Endothelial cell of umbilical vein (primary cell): ENCODE results near the gene RASGEF1C. TPM values are rescaled to one million over a fixed set of nuclear protein-coding genes. Genes with fewer than 3 reads are reported as not detected.

Experiments used
- BruUV-seq: library from RNA; stranded (reverse); fragments of 400-500 nt; replicated peaks from 2 replicates; lab custom pipeline; 2021; lab: Mats Ljungman, UMichigan
- CTCF ChIA-PET: fragments of 300-600, 350-600 bp; sonication (Branson Sonifier 250); formaldehyde crosslinking; loops from one replicate; lab custom pipeline; 2021; ENCODE audit warnings: antibody characterized with exemption, inconsistent platforms; lab: Charles Lee
- POLR2A ChIA-PET: fragments of 300-600, 350-600 bp; sonication (Branson Sonifier 250); formaldehyde crosslinking; loops from one replicate; lab custom pipeline; 2021; ENCODE audit warnings: antibody characterized with exemption, inconsistent platforms; lab: Charles Lee
- DNase-seq: peaks from one replicate; pipeline ENCODE4 v3.0.0-alpha.2; 2011; ENCODE audit warnings: low read depth, low spot score
- FAIRE-seq: peaks from 2 replicates; lab custom pipeline; 2011; peaks lifted over from hg19 to GRCh38; lab: Jason Lieb, UNC
- H2AFZ ChIP-seq: 2 replicates; pipeline ENCODE4 v1.6.0; 2012; ENCODE audit warnings: low read depth, low read length, control low read depth, inconsistent platforms
- H3K27ac ChIP-seq: 2 replicates; pipeline ENCODE4 v1.5.1; 2011; ENCODE audit warnings: low read depth, mild to moderate bottlenecking, control low read depth, low read length, moderate library complexity; ENCODE audit not compliant: insufficient read depth
- H3K27me3 ChIP-seq, 2 experiments: 2 replicates each; pipeline versions ENCODE4 v1.6.0 to v1.6.1; 2011; ENCODE audit warnings: low read length in 2 of 2, mixed read lengths in 1 of 2; ENCODE audit not compliant: control insufficient read depth in 2 of 2, insufficient read depth in 2 of 2
- H3K36me3 ChIP-seq, 2 experiments: 2 replicates in 1 of 2; 3 replicates in 1 of 2; pipeline ENCODE4 v1.5.1; 2011; ENCODE audit warnings: low read length in 2 of 2, mild to moderate bottlenecking in 1 of 2, moderate library complexity in 1 of 2; ENCODE audit not compliant: control insufficient read depth in 2 of 2, insufficient read depth in 2 of 2; ENCODE audit errors: extremely low read depth in 1 of 2
- H3K4me1 ChIP-seq: 3 replicates; pipeline ENCODE4 v1.5.1; 2011; ENCODE audit warnings: mild to moderate bottlenecking, low read length; ENCODE audit not compliant: control insufficient read depth, insufficient read depth; ENCODE audit errors: extremely low read depth
- H3K4me2 ChIP-seq: 2 replicates; pipeline ENCODE4 v1.6.1; 2011; ENCODE audit warnings: low read length, control low read depth, mixed read lengths; ENCODE audit not compliant: insufficient read depth
- H3K4me3 ChIP-seq, 3 experiments: fragments of 200-600 bp in 1 of 3; sonication (generic), shearing (Covaris generic) in 1 of 3; replicated peaks in 1 of 3; 2 replicates each; pipeline ENCODE4 v1.5.1; 2011 to 2016; ENCODE audit warnings: control low read depth in 3 of 3, low read length in 3 of 3, mild to moderate bottlenecking in 2 of 3, inconsistent platforms in 1 of 3, low read depth in 1 of 3, moderate library complexity in 1 of 3; ENCODE audit not compliant: insufficient read depth in 1 of 3
- H3K79me2 ChIP-seq: 2 replicates; pipeline ENCODE4 v1.6.0; 2012; ENCODE audit warnings: low read length, inconsistent platforms; ENCODE audit not compliant: control insufficient read depth, insufficient read depth
- H3K9ac ChIP-seq: replicated peaks from 2 replicates; pipeline ENCODE3; 2011; ENCODE audit warnings: low read length, control low read depth; ENCODE audit not compliant: insufficient read depth; ENCODE audit errors: extremely low read depth
- H3K9me1 ChIP-seq: replicated peaks from 3 replicates; pipeline ENCODE4 v1.6.0; 2011; ENCODE audit warnings: mild to moderate bottlenecking, low read length; ENCODE audit not compliant: control insufficient read depth, insufficient read depth; ENCODE audit errors: extremely low read depth
- H3K9me3 ChIP-seq: replicated peaks from 2 replicates; pipeline ENCODE4 v1.5.1; 2012; ENCODE audit warnings: low read length, inconsistent platforms; ENCODE audit not compliant: control insufficient read depth, insufficient read depth
- H4K20me1 ChIP-seq: replicated peaks from 2 replicates; pipeline ENCODE3; 2011; ENCODE audit warnings: mild to moderate bottlenecking, low read length; ENCODE audit not compliant: control insufficient read depth, insufficient read depth; ENCODE audit errors: extremely low read depth
- EZH2 ChIP-seq: IDR thresholded peaks from 2 replicates; pipeline ENCODE4 v1.6.1; 2012; ENCODE audit warnings: borderline replicate concordance, low read depth, mild to moderate bottlenecking, moderate library complexity, low read length, inconsistent platforms; ENCODE audit not compliant: severe bottlenecking
- FOS ChIP-seq: IDR thresholded peaks from 2 replicates; pipeline ENCODE4 v1.6.1; 2011; ENCODE audit warnings: mild to moderate bottlenecking, low read length, moderate library complexity, borderline replicate concordance; ENCODE audit not compliant: insufficient read depth
- GATA2 ChIP-seq: IDR thresholded peaks from 2 replicates; pipeline ENCODE4 v1.7.0; 2011; ENCODE audit warnings: low read depth, mild to moderate bottlenecking, moderate library complexity, mixed read lengths, low read length; ENCODE audit not compliant: insufficient read length, insufficient read depth
- JUN ChIP-seq: IDR thresholded peaks from 2 replicates; pipeline ENCODE4 v1.6.1; 2011; ENCODE audit warnings: borderline replicate concordance, low read depth; ENCODE audit not compliant: insufficient read length, insufficient read depth
- MYC ChIP-seq: IDR thresholded peaks from one replicate; pipeline ENCODE4 v1.6.1; 2011; ENCODE audit warnings: mild to moderate bottlenecking, low read depth, low read length
- POLR2A ChIP-seq: IDR thresholded peaks from 2 replicates; pipeline ENCODE4 v1.6.1; 2012; ENCODE audit warnings: low read depth, mild to moderate bottlenecking, control low read depth, low read length
- POLR2AphosphoS5 ChIP-seq: IDR thresholded peaks from 2 replicates; pipeline ENCODE4 v1.6.1; 2012; ENCODE audit warnings: low read depth, mild to moderate bottlenecking, control low read depth, low read length, moderate library complexity; ENCODE audit not compliant: insufficient read depth
- dilution Hi-C: fragments of 300-500 bp; cut with MboI; formaldehyde crosslinking; loops from one replicate; pipeline ENCODE4 v1.15.0; 2019; ENCODE audit warnings: low sequenced_read_pairs; ENCODE audit not compliant: extremely low pct_ligation_motif_present
- intact Hi-C: fragments of 100-400 bp; cut with micrococcal nuclease; formaldehyde crosslinking; loops from one replicate; pipeline ENCODE4 v1.10.0; 2022
- polyA plus RNA-seq, 4 experiments: library from polyadenylated mRNA; depleted of rRNA in 3 of 4; stranded (reverse) in 3 of 4; unstranded in 1 of 4; fragments of >200 nt; gene quantifications; 2 replicates each; pipeline versions ENCODE4 v1.2.1 to v1.2.3, GENCODE V29; 2011 to 2012; ENCODE audit warnings: missing spikeins in 1 of 4
- total RNA-seq: library from RNA; stranded (reverse); gene quantifications from 2 replicates; pipeline ENCODE4 v1.2.3, GENCODE V29; 2021
- TF ChIP-seq, protein P1 (sequence below): IDR thresholded peaks from 2 replicates; pipeline ENCODE4 v1.6.1; 2011; ENCODE audit not compliant: insufficient read depth, insufficient read length
- TF ChIP-seq, protein P2 (sequence below), 2 donors: IDR thresholded peaks; 1 replicate in 1 of 2; 2 replicates in 1 of 2; pipeline ENCODE4 v1.5.1; 2011; ENCODE audit warnings: low read length in 2 of 2, mild to moderate bottlenecking in 2 of 2, moderate library complexity in 2 of 2, control low read depth in 1 of 2, inconsistent platforms in 1 of 2, low read depth in 1 of 2; ENCODE audit not compliant: insufficient read depth in 1 of 2; ENCODE audit errors: extremely low read depth in 1 of 2

Gene RASGEF1C
- total and polyA plus RNA-seq, 2 donors (not counting 3 experiments of a cell fraction or from before 2014, with no cell fraction given) = not detected

DNA sequence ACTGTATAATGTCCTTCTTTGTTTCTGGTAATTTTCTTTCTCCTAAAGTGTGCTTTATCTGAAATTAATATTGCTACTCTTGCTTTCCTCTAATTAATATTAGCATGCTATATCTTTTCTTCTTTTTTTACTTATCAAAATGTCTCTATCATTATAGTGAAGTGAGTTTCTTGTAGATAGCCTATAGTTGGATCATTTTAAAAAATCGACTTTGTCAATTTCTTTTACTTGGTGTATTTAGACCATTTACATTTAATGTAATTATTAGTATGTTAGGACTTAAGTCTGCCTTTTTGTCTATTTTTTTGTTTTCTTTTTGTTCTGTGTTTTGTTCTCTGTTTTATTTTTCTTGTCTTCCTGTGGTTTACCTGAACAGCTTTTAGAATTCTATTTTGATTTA is 102.0 kb downstream of the RASGEF1C start:
- Histone ChIP-seq H3K27ac (no peak overlapping the region), H3K4me1 (no peaks in the 10 kb centered on the region), H2AFZ (no peak overlapping the region), H4K20me1 (no peaks in the 10 kb centered on the region), H3K27me3 (no peaks in the 10 kb centered on the region), H3K9me3 (no peaks in the 10 kb centered on the region), H3K36me3 (no peaks in the 10 kb centered on the region), H3K4me2 (no peak overlapping the region), H3K9me1 (no peaks in the 10 kb centered on the region), H3K79me2 (no peaks in the 10 kb centered on the region), H3K4me3 (no peak overlapping the region), H3K9ac (no peak overlapping the region)
- dilution Hi-C loops = no loop called here
- FAIRE-seq (no peak), DNase-seq (no peak)
- TF ChIP-seq, protein P1, sequence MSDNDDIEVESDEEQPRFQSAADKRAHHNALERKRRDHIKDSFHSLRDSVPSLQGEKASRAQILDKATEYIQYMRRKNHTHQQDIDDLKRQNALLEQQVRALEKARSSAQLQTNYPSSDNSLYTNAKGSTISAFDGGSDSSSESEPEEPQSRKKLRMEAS = no peak
- BruUV-seq = no TSS peak
- intact Hi-C loops = no loop called here
- CTCF ChIA-PET = no interaction called here
- POLR2A ChIA-PET = no interaction called here

DNA sequence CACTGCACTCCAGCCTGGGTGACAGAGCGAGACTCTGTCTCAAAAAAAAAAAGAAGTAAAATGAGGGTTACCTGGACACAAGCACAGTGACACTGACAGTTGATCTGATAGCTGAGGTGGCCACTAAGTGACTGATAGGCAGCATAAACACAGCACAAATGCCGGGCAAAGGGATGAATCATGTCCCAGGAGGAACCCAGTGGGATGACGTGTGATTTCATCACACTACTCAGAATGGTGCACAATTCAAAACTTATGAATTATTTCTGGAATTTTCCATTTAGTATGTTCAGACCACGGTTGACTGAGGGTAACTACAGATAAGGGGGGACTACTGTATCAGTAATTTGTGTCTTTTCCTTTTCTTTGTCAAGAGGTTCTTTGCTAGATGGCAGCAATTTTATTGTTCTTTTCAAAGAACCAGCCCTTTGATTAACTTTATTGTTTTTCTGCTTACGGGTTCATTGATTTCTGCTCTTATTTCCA is 103.1 kb downstream of the RASGEF1C start:
- TF ChIP-seq POLR2A (no peak), MYC (no peak), FOS (no peak), EZH2 (no peak), POLR2AphosphoS5 (no peak), JUN (no peak), GATA2 (no peak)
- TF ChIP-seq, protein P2, sequence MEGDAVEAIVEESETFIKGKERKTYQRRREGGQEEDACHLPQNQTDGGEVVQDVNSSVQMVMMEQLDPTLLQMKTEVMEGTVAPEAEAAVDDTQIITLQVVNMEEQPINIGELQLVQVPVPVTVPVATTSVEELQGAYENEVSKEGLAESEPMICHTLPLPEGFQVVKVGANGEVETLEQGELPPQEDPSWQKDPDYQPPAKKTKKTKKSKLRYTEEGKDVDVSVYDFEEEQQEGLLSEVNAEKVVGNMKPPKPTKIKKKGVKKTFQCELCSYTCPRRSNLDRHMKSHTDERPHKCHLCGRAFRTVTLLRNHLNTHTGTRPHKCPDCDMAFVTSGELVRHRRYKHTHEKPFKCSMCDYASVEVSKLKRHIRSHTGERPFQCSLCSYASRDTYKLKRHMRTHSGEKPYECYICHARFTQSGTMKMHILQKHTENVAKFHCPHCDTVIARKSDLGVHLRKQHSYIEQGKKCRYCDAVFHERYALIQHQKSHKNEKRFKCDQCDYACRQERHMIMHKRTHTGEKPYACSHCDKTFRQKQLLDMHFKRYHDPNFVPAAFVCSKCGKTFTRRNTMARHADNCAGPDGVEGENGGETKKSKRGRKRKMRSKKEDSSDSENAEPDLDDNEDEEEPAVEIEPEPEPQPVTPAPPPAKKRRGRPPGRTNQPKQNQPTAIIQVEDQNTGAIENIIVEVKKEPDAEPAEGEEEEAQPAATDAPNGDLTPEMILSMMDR (IDR thresholded peaks at IDR 0.05; ENCODE audit: extremely low read depth in 1 of 2, insufficient read depth in 1 of 2, low read depth in 1 of 2, low read length in 2 of 2) = no peak
- TF ChIP-seq, protein P1 = no peak

More for the DNA sequence above, 103.1 kb downstream of the RASGEF1C start:
- Histone ChIP-seq H3K9me3 (no peaks in the 10 kb centered on the region), H3K79me2 (no peaks in the 10 kb centered on the region), H3K36me3 (no peaks in the 10 kb centered on the region), H3K27ac (no peak overlapping the region), H3K27me3 (no peaks in the 10 kb centered on the region), H2AFZ (no peak overlapping the region), H3K4me1 (no peaks in the 10 kb centered on the region), H3K9ac (no peak overlapping the region), H3K4me3 (no peak overlapping the region), H4K20me1 (no peaks in the 10 kb centered on the region), H3K4me2 (no peak overlapping the region), H3K9me1 (no peaks in the 10 kb centered on the region)
- dilution Hi-C loops (no loop called here), intact Hi-C loops (no loop called here)
- FAIRE-seq (no peak), DNase-seq (no peak)
- ChIA-PET POLR2A (no interaction called here), CTCF (no interaction called here)
- BruUV-seq = no TSS peak
